ENCODE results near the gene RCC2. TPM values are rescaled to one million over a fixed set of nuclear protein-coding genes. Genes with fewer than 3 reads are reported as not detected.

The RCC2 gene
- polyA plus RNA-seq, 1 of the 3 experiments (the other 2 are of a cell fraction), result 53.8 TPM

- TF ChIP-seq, protein P1, sequence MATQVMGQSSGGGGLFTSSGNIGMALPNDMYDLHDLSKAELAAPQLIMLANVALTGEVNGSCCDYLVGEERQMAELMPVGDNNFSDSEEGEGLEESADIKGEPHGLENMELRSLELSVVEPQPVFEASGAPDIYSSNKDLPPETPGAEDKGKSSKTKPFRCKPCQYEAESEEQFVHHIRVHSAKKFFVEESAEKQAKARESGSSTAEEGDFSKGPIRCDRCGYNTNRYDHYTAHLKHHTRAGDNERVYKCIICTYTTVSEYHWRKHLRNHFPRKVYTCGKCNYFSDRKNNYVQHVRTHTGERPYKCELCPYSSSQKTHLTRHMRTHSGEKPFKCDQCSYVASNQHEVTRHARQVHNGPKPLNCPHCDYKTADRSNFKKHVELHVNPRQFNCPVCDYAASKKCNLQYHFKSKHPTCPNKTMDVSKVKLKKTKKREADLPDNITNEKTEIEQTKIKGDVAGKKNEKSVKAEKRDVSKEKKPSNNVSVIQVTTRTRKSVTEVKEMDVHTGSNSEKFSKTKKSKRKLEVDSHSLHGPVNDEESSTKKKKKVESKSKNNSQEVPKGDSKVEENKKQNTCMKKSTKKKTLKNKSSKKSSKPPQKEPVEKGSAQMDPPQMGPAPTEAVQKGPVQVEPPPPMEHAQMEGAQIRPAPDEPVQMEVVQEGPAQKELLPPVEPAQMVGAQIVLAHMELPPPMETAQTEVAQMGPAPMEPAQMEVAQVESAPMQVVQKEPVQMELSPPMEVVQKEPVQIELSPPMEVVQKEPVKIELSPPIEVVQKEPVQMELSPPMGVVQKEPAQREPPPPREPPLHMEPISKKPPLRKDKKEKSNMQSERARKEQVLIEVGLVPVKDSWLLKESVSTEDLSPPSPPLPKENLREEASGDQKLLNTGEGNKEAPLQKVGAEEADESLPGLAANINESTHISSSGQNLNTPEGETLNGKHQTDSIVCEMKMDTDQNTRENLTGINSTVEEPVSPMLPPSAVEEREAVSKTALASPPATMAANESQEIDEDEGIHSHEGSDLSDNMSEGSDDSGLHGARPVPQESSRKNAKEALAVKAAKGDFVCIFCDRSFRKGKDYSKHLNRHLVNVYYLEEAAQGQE (IDR thresholded peaks at IDR 0.05; ENCODE audit: low read depth, low read length), result no peak; the same call in 1 of the 2 replicates
- no peak for TF ChIP-seq FOXJ3 (CRISPR knock-in tag; IDR thresholded peaks at IDR 0.05)
- TF ChIP-seq ZBTB33 (IDR thresholded peaks at IDR 0.05; ENCODE audit: borderline replicate concordance, low read depth), result no peak
- TF ChIP-seq MEF2A (IDR thresholded peaks at IDR 0.05; ENCODE audit: borderline replicate concordance, low read depth), result no peak
- TF ChIP-seq RAD21 (IDR thresholded peaks at IDR 0.05; ENCODE audit: low read length), result no peak
- TF ChIP-seq, protein P2, sequence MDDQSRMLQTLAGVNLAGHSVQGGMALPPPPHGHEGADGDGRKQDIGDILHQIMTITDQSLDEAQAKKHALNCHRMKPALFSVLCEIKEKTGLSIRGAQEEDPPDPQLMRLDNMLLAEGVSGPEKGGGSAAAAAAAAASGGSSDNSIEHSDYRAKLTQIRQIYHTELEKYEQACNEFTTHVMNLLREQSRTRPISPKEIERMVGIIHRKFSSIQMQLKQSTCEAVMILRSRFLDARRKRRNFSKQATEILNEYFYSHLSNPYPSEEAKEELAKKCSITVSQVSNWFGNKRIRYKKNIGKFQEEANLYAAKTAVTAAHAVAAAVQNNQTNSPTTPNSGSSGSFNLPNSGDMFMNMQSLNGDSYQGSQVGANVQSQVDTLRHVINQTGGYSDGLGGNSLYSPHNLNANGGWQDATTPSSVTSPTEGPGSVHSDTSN (IDR thresholded peaks at IDR 0.05), result 0 out of 2 replicates have a peak, but pooled peaks have one; percentile 2
- TF ChIP-seq EP300 (IDR thresholded peaks at IDR 0.05; ENCODE audit: borderline replicate concordance in 1 of 2, low read depth in 1 of 2, low read length in 1 of 2), result no peak
- TF ChIP-seq NFIC (IDR thresholded peaks at IDR 0.05; ENCODE audit: borderline replicate concordance), result no peak
- TF ChIP-seq YY1 (IDR thresholded peaks at IDR 0.05; ENCODE audit: low read depth), result peak; percentile 50; the same call in 1 of the 2 replicates
- no peak for TF ChIP-seq IRF3 (IDR thresholded peaks at IDR 0.05; ENCODE audit: low read depth, low read length)
- no peak for TF ChIP-seq RCOR1 (IDR thresholded peaks at IDR 0.05; ENCODE audit: low read length)
- TF ChIP-seq TCF12 (IDR thresholded peaks at IDR 0.05), result no peak
- no peak for TF ChIP-seq GATA2 (CRISPR knock-in tag; IDR thresholded peaks at IDR 0.05)
- no peak for TF ChIP-seq POLR2AphosphoS5 (IDR thresholded peaks at IDR 0.05; ENCODE audit: low read depth, low read length)
- TF ChIP-seq CHD2 (IDR thresholded peaks at IDR 0.05; ENCODE audit: low read length, partially characterized antibody), result peak; percentile 47
- no peak for TF ChIP-seq EZH2phosphoT487 (IDR thresholded peaks at IDR 0.05; ENCODE audit: borderline replicate concordance, low read depth)
- TF ChIP-seq GABPA (IDR thresholded peaks at IDR 0.05; ENCODE audit: low read depth), result no peak
- TF ChIP-seq SMC3 (IDR thresholded peaks at IDR 0.05; ENCODE audit: low read depth, low read length), result no peak
- no peak for TF ChIP-seq RFX5 (IDR thresholded peaks at IDR 0.05; ENCODE audit: low read length)
- no peak for TF ChIP-seq FOSL2 (IDR thresholded peaks at IDR 0.05; ENCODE audit: borderline replicate concordance, low read depth)
- TF ChIP-seq TAF1 (IDR thresholded peaks at IDR 0.05; ENCODE audit: borderline replicate concordance, low read depth, low read length), result peak; percentile 83
- TF ChIP-seq MXI1 (IDR thresholded peaks at IDR 0.05; ENCODE audit: low read depth, low read length), result no peak
- no peak for TF ChIP-seq USF2 (IDR thresholded peaks at IDR 0.05; ENCODE audit: borderline replicate concordance, low read depth, low read length)
- TF ChIP-seq ELF1 (IDR thresholded peaks at IDR 0.05), result 0 out of 2 replicates have a peak, but pooled peaks have one; percentile 34
Observed at GRCh38 chr1:17438318-17439249, 893 bp downstream of the RCC2 start (continued).
